GM12865 (cell line): ENCODE data around the gene RIPK3.
"Not testable (repeated sequence)": the region's sequence is repeated elsewhere in the genome, so short reads cannot be mapped to it uniquely, and the experiment has no call there.

Source experiments
- DNase-seq: peaks from one replicate; pipeline ENCODE4 v3.0.0; 2010; ENCODE audit warnings: low read depth
- H3K4me3 ChIP-seq: 2 replicates; pipeline ENCODE4 v1.5.1; 2011; ENCODE audit warnings: mild to moderate bottlenecking, low read depth, low read length, control low read depth
- CTCF ChIP-seq: IDR thresholded peaks from 2 replicates; pipeline ENCODE4 v1.5.1; 2011; ENCODE audit warnings: low read length, control low read depth, low read depth, inconsistent platforms; ENCODE audit not compliant: insufficient read depth; ENCODE audit errors: missing control alignments

Gene RIPK3

GRCh38 chr14:24339284-24340151 lies at the start of gene RIPK3:
Gene RIPK3 (minus strand): TSS chr14:24339991. CDS start chr14:24339826, 165 bp downstream.
- TF ChIP-seq CTCF: no peak
- DNase-seq: peak; percentile 73
- peak within 1 kb of the TSS; percentile 84 for H3K4me3 ChIP-seq

- no peak for DNase-seq
Measured at GRCh38 chr14:24389226-24389848, 49.5 kb upstream of the RIPK3 start.

GRCh38 chr14:24388474-24389179 lies 48.8 kb upstream of the RIPK3 start:
- TF ChIP-seq CTCF: no peak
- H3K4me3 ChIP-seq: no peak overlapping the region
- no peak for DNase-seq

More at GRCh38 chr14:24389226-24389848, 49.5 kb upstream of the RIPK3 start:
- no peak overlapping the region for H3K4me3 ChIP-seq
- TF ChIP-seq CTCF: no peak

GRCh38 chr14:24387579-24387978 lies 47.8 kb upstream of the RIPK3 start:
- not testable (repeated sequence) for H3K4me3 ChIP-seq, DNase-seq

GRCh38 chr14:24387009-24387345 lies 47.2 kb upstream of the RIPK3 start:
- H3K4me3 ChIP-seq: no peak overlapping the region
- TF ChIP-seq CTCF: no peak
- DNase-seq: no peak

- H3K4me3 ChIP-seq: no peak overlapping the region
- no peak for DNase-seq
- no peak for TF ChIP-seq CTCF
Measured at GRCh38 chr14:24385524-24385923, 45.7 kb upstream of the RIPK3 start.

GRCh38 chr14:24384169-24384568 lies 44.4 kb upstream of the RIPK3 start:
- no peak for TF ChIP-seq CTCF
- H3K4me3 ChIP-seq: no peak overlapping the region
- DNase-seq: no peak
